ENCODE measurements around the gene FTO.

The FTO gene

DNA sequence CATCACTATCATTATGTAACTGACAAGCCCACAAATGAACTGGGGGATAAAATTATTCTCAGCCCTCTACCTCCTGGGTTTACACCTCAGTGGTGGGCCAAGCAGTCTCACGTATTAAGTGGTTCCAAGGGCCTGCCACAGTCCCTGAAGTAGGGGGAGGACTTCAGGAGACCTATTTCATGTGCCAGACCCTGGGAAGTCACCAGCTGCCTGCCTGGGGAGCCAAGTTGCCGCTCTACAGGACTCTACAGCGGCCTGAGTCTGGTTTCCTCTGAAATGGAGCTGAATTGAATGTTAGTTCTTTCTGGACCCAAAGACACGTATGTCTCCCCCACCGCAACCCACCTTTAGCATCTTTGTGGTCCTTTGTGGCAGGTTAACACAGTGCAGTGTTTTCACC lies 395.7 kb downstream of the FTO start:
- DNase-seq, result no peak

DNA sequence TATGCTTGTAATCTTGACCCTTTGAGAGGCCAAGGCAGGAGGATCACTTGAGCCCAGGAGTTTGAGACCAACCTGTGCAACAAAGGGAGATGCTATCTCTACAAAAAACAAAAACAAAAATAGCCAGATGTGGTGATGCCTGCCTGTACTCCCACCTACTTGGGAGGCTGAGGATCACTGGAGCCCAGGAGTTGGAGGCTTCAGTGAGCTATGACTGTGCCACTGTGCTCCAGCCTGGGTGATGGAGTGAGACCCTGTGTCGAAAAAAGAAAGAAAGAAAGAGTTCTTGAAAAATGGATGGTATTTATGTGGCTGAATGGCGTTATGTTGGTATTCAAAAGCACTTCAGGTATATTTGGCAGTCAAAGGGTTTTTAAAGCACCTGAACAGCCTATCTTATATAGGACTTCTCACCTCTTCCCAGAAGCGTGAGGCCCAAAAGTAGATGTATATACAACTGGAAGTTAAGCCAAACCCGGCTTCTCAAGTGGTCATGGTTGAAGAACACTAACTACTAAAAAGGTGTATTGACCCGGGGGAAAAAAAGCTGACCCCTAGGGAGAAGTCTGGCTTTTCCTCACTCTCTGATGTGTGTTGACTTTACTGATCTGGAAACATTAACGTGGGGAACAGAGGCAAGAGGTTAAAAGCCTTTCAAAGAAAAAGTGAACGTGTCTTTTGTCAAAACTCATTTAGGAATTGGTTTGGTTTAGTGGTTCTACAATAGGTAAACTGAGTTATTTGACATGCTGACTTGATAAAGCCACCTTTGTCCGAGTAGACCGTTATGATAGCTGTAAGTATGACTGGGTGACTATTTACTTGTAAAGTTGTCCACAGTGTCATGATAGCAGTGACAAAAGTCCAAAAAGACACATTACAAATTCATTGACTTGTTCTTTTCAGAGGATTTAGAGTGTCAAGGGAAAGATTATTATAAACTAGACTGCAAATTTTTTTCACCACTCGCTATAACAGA lies 399.2 kb downstream of the FTO start:
- no peak for DNase-seq

DNA sequence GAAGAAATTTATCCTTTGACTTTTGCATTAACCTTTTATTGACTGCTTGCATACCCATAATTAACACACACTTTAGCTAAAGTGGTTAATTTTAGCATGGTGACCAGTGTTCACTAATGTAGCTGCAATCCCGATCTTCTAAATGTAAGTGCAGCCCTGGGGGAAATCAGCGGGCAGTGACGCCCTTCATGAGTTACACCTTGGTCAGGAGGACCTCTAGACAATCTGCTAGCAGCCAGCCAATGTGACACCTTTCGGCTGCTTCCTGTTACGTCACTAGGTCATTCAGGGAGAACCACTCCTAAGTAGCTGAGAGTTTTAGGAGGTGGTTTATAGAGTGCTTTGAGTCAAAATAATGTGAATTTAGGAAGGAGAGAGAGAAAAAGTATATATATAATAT lies 402.1 kb downstream of the FTO start:
- no peak for DNase-seq

DNA sequence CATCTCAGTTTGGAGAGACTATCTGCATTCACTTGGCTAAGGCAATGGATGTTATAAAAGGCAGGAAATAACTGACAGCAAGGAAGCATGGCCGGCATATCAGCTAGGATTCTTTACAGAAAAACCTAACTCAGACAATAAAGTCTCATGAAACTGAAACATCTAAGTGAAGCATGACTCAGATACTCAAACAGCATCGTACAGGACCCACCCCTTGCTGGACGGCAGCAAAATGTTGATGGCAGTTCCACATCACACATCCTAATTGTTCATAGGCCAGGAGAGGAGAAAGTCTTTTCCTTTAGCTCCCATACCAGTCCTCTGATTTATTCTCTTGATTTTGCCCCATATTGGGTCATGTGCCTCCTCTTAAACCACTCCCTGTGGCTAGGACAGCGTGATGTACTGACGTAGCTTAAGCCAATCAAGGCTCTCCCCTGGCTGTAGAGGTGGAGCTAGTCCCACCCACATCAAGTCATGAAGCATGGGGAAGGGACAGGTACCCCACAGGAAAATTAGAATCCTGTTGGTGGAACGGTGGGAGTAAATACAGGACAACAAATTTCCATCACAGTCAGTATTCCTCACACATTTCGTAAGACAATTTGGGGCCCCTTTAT lies 403.7 kb downstream of the FTO start:
- no peak for DNase-seq

DNA sequence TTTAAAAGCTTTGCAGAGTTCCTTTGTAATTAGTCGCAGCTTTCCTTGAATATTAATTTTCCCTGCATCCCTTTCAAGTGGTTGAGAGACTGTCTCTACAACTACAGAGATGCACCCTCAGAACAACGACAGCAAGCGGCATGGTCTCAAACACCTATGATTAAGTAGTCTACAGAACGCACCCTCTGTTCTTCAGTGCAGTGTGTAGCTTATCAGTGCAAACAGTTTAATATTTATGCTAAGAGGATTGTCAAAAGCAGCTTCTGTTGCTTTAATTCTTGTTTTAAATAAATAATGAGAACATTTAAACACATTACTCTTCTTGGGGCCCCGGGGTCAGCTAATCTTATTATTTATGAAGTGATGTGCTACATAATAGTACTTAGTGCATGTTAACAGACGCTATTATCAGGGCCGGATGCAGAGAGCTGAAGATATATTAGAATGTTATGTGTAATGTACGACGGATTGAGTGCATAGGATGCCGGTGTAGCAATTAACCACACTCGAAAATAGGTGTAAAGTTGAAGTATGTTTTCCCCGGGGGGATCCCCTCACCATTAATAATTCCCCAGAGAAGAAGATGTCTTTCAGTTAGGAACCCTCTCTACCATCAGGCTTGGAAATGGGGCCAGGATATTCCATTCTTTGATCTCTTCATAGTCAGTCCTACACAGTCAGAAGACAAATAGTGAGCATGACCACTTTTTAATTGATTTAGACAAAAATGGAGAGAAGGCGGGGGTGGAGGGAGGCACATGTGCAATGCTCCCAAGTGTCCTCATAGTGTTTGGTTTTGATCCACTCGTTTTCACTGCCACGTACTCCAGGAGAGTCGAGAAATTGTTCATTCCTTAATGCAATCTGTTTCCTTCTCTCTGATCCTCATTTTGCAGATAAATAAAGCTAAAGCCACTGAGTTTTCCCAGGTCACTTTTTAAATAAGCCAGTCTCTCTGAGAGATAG lies 406.3 kb downstream of the FTO start:
- DNase-seq, result no peak

DNA sequence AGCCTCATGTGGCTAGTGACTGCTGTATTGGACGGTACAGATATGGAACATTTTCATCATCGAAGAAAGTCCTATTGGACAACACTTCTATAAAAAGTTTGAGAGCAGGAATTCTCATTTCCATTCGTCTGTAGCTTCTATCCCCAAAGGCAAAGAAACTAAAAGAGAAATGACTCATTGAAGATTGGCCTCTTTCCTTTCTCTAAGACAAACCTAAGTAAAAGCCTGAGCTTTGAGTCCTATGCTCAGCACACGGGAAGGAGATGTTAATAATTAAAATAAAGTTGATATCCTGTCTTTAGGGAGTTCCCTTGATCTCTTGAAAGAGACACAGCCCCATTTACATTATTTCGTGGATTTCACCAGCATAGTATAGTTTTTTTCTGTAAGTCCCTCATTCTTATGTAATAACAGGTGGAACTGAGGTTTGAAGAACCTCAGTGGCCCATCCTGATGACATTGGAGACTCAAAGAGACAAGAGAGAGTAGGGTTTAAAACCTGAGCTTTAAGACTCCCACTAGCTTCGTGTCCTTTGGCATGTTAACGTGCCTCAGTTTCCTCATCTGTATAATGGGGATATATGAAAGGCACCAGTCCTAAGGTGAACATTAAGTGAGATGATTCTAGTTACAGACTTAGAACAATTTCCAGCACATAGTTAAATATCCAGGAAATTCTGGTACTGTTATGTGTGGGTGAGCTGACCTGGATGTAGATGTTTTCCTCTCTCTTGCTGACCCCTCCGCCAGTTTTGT lies 408.7 kb downstream of the FTO start:
- DNase-seq, result no peak

DNA sequence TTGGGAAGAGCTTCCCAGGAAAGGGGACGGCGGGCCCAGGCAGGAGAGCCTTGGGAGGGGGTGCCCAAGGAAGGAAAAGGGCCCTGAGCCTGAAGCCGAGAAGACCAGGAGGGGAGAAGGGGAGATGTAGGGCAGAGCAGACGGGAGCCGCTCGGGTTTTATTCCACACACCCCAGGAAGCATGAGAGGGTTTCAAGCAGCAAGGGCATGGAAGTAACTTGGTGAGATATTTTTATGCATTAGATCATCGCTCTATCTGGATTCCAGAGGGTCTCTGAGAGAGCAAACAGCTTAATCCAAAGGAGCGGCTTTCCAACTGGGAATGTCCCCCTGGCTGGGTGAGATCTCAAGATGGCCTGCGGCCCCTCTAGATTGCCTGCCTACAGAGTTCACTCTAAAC lies 411.6 kb downstream of the FTO start:
- DNase-seq, result no peak

DNA sequence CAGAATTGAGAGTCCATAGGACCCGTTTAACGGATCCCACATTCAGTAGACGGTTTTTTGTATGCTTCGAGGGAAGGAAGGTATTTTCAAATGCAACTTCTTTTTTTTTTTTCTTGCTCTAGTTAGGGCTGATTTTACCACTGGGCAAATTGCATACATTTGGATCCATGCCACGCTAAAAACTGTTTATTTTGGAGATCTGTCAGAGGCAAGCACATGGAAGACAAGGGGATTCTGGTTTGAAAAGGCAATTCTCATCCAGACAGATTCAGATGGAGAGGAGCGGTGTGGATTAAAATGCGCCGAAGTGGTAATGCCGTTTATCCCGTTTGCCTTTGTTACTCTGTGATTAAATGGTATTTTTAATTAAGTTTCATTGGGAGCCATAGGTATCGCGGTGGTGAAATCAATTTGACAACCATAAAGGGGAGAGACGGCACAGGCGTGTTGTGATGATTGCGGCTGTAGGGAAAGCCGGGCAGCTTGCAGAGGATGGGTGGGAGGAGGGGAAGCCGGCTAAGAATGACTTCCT lies 412.2 kb downstream of the FTO start:
- DNase-seq, result no peak

DNA sequence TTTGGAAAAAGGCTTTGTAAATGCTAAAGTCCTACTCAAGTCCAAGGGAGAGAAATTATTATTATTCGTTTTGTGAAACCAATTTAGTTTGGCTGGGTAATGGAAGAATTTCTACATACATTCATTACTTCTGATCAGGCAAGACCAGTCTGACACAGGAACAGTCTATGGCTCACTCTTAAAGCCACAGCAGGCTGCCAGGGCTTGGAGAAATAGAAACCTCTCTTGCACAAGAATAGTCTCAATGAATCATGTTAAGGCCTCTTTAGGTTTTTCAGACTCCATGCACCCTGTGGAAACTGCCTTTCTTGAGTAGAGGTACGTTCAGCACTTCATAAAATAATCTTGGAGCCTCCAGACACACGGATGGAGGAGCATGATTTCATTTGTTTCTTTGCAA lies 414.9 kb downstream of the FTO start:
- DNase-seq, result no peak

DNA sequence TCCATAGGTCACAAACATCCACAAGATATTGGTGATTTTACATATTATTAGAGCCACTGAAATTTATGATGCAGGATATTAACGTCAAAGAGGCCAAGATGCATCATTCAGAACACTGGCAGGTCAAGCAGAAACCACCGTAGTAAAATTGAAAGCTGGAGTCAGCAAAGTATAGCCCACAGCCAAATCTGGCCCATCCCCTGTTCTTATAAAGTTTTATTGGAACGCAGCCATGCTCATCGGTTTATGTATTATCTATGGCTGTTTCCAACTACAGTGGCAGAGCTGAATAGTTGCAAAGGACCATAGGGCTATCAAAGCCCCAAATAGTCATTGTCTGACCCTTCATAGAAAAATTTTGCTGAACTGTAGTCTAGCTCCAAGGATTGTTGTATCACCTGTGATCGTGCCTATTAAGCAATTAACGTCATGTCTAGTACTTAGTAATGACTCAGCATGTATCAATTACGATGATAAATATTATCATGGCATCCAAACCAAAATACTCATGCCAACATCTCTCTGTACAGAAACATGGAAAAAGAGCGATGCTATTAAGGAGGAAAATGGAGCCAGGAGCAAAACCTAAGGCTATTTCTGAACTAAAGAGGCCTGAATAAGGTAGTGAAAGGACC lies 417.0 kb downstream of the FTO start:
- no peak for DNase-seq

DNA sequence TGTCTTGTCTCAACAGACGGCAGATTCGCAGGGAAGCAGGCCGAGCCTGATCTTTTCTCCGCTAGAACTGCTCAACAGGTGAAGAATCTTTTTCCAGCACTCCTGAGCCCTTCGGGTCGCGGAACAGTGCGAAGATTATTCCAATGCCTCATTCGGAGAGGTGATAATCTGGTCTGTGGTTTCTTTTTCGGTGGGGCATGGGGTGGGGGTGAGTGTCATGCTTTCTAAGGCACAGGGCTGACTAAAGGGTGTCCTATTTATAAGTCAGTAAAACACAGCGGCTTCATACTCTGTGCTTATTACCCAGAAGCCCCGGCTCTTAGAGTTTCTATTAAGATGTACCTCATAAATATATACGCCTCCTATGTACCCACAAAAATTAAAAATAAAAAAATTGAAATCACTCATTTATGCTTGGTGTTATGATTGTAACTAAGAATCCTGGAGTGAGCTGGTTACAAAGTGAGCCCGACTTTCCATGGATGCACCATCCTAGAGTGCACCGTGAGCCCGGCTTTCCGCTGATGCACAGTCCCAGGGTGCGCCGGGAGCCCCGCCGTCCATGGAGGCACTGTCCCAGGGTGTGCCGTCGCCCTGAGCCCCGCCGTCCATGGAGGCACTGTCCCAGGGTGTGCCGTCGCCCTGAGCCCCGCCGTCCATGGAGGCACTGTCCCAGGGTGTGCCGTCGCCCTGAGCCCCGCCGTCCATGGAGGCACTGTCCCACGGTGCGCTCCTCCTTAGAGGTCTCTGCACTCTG lies 417.8 kb downstream of the FTO start:
- no peak for DNase-seq

DNA sequence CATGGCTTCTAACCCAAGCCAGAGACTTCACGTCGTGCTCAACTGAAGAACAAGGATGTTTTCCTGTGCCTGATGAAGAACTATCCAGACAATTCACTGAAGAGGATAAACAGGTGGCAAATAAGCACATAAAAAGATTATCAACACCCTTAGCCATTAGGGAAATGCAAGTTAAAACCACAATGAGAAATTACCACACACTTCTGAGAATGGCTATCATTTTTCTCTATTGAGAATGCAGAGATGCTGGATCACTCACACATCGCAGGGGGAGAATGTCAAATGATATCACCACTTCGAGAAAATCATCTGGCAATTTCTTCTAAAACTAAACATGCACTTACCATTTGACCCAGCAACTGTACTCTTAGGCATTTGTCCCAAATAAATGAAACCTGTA lies 419.8 kb downstream of the FTO start:
- no peak for DNase-seq

DNA sequence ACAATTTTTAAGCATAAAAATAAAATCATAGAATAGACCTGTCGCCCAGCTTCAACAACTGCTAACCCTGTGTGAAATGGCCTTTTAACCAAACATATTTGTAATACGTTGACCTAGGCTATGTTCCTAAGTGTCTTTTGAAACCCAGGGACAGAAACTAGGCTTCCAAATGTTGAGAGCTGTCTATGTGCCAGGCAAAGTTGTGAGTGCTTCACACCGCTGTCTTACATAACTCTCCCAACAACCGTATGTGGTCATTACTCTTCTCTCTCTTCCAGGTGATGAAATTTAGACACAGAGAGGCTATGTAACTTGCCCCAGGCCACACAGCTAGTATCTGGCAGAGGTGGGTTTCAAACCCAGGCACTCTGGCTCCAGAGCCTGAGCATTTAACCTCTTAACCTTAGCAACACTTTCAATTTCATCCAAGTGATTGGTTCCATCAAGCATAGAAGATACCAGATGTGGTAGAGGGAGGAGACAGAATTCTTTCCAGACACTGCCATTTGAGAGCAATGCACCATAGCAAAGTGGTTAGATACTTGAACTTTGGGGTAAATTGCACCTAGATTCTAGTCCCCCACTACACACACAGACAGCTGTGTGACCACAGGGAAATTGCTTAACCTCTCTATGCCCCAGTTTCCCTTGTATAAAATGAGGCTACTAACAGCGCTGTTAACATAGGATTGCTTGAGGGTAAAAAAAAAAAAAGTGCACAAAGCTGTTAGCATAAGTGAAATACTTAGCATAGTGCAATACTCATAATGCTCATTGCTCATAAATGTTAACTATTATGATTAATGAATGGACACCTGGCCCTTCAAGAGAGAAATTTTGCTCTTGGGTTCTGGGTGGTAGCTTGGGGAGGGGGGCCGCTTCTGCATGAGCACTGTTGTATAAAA lies 422.0 kb downstream of the FTO start:
- no peak for DNase-seq

DNA sequence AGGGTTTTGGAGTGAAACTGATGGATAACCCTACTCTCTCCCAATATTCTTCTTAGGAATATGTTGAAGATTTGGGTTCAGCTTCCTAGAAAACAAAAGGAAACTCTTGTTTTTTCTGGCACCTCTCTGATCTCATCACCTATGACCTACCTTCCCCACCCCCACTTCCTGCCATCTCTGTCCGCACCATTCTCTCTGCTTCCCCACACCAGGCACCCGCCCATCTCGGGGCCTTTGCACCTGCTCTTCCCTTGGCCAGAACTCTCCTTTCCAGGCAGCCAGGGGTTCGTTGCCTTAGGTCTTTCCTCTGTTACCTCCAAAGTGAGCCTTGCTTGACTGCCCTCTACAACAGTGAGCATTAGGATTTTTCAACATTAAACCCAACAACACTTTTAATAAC lies 423.0 kb downstream of the FTO start:
- DNase-seq, result no peak

DNA sequence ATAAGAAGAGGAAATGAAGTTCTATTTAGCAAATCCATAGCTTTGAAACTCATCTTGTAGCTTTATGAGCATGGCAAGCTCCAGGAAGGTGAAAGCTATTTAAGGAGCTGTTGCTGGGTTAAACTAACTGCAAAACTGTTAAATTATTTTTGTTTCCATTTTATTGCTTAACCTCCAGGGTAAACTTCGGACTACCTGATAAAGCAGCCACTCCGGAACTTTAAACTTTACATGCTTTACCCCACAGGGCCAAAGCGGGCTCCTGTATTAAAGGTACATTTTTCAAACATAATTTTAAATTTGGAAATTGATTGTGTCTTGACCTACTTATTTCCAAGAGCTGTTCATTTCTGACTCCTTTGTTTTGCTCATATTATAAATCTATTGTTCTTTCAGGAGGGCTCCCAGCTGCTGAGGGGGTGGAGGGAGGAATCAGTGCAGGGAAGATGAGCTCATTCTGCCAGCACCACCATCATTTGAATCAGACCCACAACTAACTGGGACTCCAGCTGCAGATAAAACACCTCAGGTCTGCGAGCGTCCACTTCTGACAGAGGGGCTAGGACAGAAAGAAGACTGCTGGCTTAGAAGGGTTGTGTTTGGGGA lies 424.8 kb downstream of the FTO start:
- DNase-seq, result no peak

DNA sequence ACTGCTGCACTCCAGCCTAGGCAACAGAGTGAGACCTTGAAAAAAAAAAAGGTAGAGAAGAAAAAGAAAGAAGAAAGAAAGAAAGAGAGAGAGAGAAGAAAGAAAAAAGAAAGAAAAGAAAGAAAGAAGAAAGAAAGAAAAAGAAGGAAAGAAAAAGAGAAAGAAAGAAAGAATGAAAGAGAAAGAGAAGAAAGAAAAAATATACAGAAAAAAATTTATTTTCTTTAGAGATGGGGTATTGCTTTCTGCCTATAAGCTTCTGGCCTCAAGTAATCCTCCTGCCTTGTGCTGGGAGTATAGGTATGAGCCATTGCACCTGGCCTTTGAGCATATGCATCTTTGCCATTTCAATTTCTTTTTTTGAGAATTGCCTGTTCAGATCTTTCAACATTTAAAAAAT lies 425.9 kb downstream of the FTO start:
- DNase-seq, result no peak

DNA sequence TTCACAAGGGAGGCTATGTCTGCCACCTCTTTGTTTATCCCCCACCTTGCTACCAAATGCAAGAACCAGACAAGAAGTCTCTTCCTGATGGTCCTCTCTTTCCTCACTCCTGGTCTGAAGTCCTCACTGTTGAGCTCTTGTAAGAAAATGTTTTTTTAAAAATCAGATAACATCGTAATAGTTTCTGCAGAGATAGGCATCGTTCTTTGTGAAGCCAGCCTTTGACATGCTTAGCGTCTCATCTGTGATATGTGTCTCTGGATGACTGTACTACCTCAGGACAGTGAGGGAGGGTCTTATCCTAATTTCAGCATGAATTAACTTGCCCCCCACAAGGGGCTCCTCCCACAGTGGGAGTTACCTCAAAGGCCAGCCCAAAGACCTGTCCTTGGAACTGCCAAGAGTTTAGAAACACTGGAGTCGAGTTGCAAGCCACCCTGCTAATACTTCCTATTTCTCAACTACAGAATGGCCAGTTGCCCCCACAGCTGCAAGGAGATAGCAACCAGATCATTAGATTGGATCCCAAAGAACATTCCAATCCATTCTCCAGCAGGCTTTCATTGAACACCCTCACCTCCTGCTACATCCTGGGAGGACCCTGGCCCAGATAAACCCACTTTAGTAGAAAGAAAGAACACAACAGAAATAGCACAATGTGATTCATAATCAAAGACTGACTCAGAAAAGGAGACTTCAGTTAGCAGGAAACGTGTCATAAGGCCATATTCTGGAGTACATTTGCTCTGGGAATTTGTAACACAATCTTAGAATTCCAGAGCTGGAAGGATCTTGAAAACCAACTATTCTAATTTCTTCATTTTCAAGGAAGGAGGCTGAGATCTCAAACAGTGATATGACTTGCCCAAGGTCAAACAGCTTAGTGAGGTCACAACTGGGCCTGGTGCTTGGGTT lies 431.7 kb downstream of the FTO start:
- DNase-seq, result no peak

DNA sequence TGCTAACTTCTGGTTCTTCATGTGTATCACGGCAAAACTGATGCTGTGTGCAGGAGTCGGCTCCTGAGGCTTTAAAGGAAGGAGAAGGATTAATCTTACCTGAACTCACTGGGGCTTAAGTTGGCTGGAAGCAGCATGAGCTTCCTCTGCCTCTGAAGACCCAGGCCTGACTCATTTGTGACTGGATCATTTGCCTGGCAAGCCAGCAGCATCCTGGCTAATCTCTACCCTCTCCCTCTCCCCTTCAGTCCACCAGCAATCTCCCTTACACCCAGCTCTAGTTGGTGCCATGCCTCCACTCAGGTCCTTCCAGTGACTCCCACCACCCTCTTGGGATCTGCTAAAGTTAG lies 432.3 kb downstream of the FTO start:
- no peak for DNase-seq
